Karpas-422 (cell line): ENCODE measurements around the gene TPGS2. TPM values are rescaled to one million over a fixed set of nuclear protein-coding genes. Genes with fewer than 3 reads are reported as not detected.

Experiments
- total RNA-seq: library from RNA; depleted of rRNA; stranded (reverse); fragments of >200 nt; shearing (Covaris generic); gene quantifications from 2 replicates; pipeline ENCODE4 v1.2.3, GENCODE V29; 2014; ENCODE audit warnings: low replicate concordance; rRNA removed

Gene TPGS2
- total RNA-seq, 1 experiment from 2014 or later, result 160 TPM

Other genes starting within 250 kb of the TPGS2 start
- 14.0 and 15.5 TPM in 2 replicates for gene KIAA1328, start 125 bp upstream of the TPGS2 start, total RNA-seq